ENCODE measurements around the gene HTT.
"Not testable (repeated sequence)": the region's sequence is repeated elsewhere in the genome, so short reads cannot be mapped to it uniquely, and the experiment has no call there.

HTT gene

GRCh38 chr4:3046623-3047022 lies 27.9 kb upstream of the HTT start:
- no peak for DNase-seq

DNA sequence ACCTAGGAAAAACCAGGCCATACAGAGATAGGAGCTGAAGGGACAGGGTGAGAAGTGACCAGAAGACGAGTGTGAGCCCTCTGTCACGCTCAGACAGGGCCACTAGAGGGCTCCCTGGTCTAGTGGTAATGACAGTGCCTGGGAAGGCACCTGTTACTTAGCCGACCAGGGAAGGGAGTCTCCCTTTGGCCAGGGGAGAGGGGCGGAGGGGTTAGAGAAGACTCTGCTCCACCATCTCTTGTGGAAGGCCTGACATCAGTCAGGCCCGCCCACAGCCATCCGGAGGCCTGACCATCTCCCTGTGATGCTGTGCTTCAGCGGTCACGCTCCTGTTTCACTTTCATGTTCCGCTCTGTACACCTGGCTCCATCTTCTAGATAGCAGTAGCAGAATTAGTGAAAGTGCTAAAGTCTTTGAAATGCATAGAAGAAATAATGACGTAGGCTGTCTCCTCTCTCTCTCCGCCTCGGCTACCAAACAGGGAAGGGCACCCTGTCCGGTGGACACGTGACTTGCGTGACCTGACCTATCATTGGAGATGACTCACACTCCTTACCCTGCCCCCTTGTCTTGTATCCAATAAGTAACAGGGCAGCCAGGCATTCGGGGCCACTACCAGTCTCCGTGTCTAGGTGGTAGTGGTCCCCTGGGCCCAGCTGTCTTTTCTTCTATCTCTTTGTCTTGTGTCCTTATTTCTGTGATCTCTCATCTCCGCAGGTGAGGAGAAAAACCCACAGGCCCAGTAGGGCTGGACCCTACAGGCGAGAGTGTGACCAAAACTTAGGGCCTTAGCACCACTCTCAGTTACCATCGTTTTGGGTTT lies 26.8 kb upstream of the HTT start:
- peak; percentile 75 to 84 for DNase-seq

DNA sequence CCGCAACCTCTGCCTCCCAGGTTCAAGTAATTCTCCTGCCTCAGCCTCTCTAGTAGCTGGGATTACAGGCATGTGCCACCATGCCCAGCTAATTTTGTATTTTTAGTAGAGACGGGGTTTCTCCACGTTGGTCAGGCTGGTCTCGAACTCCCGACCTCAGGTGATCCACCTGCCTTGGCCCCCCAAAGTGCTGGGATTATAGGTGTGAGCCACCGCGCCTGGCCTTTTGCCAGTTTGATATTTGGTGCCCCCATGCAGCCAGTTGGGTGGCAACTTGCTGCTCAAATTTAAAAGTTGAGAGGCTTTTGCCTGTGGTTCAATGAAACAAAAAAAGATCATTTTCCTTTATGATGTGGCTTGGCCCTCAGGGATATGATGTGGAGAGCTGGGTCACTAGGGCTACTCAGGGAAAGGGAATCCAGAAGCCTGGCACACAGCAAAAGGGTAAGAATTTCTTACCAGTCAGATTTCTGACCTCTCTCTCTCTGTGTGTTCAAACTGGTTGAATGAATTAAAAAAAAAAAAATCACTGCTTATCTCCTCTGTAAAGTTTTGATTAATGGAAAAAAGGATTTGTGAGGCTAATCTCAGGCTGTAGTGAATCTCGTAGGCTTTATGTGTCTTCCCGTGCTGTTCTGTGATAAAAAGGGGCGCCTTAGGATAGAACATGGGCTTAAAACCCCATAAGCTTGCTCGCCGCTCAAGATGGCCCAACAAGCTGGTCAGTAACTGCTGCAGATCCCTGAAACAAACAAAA lies 23.2 kb upstream of the HTT start:
- DNase-seq, result not testable (repeated sequence)

- no peak for DNase-seq
These were observed 20.2 kb upstream of the HTT start for GRCh38 chr4:3054169-3054759.

- no peak for DNase-seq
These were observed 14.5 kb upstream of the HTT start for GRCh38 chr4:3059943-3060342.

DNA sequence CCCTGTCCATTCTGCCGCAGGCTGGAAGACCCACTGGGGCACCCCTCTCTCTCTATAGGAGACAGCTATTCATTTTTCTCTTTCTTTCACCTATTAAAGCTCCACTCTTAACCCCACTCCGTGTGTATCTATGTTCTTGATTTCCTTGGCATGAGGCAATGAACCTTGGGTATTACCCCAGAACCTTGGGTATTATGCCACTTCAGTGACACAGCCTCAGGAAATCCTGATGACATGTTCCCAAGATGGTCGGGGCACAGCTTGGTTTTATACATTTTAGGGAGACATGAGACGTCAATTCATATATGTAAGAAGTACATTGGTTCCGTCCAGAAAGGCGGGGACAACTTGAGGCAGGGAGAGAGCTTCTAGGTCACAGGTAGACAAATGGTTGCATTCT lies 13.5 kb upstream of the HTT start:
- no peak for DNase-seq

- DNase-seq, result no peak
These were observed 12.0 kb upstream of the HTT start for GRCh38 chr4:3062471-3062870.

- no peak for DNase-seq
These were observed 8.9 kb upstream of the HTT start for GRCh38 chr4:3065551-3065950.

DNA sequence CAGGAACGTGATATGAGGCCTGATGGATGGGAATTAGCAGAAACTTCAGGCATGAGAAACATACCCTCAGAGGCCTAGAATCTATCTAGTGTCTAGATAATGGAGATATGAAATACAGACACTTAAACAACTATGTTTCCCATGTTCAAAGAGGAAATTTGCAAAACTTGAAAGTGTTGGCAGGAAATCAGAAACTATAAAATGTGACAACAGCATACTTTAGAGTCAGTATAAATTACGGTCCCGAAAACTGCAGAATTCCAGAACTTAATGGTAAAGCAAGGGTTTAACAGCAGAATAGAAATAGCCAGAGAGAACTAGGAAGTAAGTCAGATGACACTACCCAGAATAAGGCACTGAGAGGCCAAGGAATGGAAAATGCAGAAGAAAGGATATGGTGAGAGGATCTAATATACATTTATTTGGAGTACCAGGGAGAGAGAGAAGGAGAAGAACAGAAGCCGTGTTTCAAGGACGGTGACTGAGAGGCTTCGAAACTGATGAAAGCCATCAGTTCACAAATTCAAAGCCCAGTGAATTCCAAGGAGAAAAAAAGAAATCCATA lies 7.6 kb upstream of the HTT start:
- DNase-seq, result no peak

DNA sequence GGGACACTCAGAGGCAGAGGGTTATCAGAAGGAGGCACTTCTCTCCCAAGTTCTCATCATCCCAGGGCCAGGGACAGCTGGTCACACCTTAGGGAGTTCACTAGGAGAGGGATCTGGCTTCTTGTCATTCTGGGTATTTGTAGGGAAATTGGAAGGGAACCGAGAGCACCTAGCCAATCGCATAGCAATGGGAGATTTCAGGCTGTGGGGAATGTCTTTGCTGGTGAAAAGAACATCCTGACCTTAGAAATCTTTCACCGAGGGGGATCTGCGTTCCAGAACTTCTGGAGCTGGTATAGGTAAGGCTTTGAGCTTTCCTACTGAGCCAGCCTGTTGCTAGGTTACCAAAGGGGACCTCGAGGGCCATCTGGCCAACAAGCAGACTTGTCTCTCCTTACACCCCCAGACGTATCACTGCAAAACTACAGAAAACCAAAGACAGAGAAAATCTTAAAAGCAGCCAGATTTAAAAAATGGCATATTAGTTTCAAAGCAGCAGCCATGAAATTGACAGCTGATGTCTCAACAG lies 6.9 kb upstream of the HTT start:
- no peak for DNase-seq

GRCh38 chr4:3069661-3070199 lies 4.8 kb upstream of the HTT start:
- DNase-seq, result no peak

GRCh38 chr4:3070709-3071500 lies 3.6 kb upstream of the HTT start:
- DNase-seq, result no peak

DNA sequence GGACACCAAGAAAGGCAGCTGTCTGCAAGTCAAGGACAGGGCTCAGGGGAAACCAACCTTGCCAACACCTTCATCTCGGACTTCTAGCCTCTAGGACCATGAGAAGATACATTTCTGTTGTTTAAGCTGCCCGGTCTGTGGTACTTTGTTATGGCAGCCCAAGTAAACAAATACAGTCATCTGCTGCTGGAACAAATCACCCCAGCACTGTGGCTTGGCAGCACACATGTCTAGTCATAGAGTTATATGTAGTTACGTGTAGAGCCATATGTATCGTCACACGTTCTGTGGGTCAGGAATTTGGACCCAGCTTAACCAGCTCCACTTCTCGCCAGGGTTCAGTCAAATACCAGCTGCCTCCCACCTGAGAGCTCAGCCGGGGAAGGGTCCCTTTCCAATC lies 2.7 kb upstream of the HTT start:
- DNase-seq, result no peak

GRCh38 chr4:3073158-3074077 lies 1.1 kb upstream of the HTT start:
- no peak for DNase-seq

DNA sequence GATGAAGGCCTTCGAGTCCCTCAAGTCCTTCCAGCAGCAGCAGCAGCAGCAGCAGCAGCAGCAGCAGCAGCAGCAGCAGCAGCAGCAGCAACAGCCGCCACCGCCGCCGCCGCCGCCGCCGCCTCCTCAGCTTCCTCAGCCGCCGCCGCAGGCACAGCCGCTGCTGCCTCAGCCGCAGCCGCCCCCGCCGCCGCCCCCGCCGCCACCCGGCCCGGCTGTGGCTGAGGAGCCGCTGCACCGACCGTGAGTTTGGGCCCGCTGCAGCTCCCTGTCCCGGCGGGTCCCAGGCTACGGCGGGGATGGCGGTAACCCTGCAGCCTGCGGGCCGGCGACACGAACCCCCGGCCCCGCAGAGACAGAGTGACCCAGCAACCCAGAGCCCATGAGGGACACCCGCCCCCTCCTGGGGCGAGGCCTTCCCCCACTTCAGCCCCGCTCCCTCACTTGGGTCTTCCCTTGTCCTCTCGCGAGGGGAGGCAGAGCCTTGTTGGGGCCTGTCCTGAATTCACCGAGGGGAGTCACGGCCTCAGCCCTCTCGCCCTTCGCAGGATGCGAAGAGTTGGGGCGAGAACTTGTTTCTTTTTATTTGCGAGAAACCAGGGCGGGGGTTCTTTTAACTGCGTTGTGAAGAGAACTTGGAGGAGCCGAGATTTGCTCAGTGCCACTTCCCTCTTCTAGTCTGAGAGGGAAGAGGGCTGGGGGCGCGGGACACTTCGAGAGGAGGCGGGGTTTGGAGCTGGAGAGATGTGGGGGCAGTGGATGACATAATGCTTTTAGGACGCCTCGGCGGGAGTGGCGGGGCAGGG lies 568 bp downstream of the HTT start:
- peak; percentile 46 to 60 for DNase-seq

GRCh38 chr4:3075652-3075981 lies 1.1 kb downstream of the HTT start:
- DNase-seq, result no peak

GRCh38 chr4:3077796-3078195 lies 3.3 kb downstream of the HTT start:
- DNase-seq, result no peak

- DNase-seq, result no peak
These were observed 5.2 kb downstream of the HTT start for GRCh38 chr4:3079694-3080123.

DNA sequence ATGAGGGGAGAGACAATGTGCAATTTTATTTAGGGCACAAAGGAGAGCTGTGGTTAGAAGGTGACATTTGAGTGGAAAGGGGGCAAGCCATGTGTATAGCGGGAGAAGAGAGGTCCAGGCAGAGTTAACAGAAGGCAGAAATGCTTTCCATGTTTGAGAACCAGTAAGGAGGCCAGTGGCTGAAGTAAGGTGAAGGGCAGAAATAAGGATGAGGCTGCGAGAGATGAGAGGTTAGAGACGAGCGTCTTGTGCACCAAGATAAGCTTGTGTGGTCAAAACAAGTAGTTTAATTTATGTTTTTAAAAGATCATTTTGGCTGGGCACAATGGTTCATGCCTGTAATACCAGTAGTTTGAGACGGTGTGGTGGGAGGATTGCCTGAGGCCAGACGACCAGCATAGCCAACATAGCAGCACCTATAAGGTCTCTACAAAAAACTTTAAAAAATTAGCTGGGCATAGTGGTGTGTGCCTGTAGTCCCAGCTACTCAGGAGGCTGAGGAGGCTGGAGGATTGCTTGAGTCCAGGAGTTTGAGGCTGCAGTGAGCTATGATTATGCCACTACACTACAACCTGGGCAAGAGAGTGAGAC lies 8.5 kb downstream of the HTT start:
- no peak for DNase-seq

GRCh38 chr4:3083732-3084131 lies 9.3 kb downstream of the HTT start:
- DNase-seq, result no peak
